ENCODE measurements around the gene SEL1L3.

SEL1L3 gene

DNA sequence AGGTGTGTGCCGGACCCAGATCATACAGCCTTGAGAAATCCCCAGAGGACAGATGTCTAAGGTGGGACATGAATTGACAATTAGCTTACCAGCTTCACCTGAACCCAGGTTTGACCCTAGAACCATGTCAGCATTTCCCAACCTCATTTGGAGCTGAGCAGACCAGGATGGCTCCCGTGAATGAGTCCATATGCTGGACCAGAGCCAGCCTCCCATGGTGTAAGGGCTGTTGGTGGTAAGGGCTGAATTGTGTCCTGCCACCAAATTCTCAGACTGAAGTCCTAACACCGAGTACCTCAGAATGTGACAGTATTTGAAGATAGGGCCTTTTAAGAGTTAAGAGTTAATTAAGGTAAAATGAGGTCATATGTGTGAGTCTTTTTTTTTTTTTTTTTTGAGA is 118.8 kb downstream of the SEL1L3 start:
- no peak for DNase-seq (ENCODE audit: low read depth)

DNA sequence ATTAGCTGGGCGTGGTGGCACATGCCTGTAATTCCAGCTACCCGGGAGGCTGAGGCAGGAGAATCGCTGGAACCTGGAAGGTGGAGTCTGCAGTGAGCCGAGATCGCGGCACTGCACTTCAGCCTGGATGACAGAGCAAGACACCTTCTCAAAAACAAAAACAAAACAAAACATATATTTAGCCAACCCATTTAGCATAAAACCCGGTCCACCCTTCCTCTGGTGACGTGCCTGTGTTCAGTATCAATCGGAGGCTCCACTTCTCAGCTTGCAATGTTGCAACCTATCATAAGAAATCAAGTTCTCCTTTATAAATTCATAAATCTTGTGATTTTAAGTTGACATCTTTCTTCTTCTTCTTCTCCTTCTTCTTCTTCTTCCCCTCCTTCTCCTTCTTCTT is 133.2 kb downstream of the SEL1L3 start:
- DNase-seq (ENCODE audit: low read depth), result no peak

- DNase-seq (ENCODE audit: low read depth), result no peak
Measured at GRCh38 chr4:25728886-25729285, 133.9 kb downstream of the SEL1L3 start.

GRCh38 chr4:25727711-25728493 is 134.9 kb downstream of the SEL1L3 start:
- DNase-seq (ENCODE audit: low read depth), result no peak

GRCh38 chr4:25725870-25726269 is 136.9 kb downstream of the SEL1L3 start:
- DNase-seq (ENCODE audit: low read depth), result no peak

GRCh38 chr4:25723409-25723808 is 139.4 kb downstream of the SEL1L3 start:
- DNase-seq (ENCODE audit: low read depth), result no peak

GRCh38 chr4:25722964-25723363 is 139.8 kb downstream of the SEL1L3 start:
- no peak for DNase-seq (ENCODE audit: low read depth)

DNA sequence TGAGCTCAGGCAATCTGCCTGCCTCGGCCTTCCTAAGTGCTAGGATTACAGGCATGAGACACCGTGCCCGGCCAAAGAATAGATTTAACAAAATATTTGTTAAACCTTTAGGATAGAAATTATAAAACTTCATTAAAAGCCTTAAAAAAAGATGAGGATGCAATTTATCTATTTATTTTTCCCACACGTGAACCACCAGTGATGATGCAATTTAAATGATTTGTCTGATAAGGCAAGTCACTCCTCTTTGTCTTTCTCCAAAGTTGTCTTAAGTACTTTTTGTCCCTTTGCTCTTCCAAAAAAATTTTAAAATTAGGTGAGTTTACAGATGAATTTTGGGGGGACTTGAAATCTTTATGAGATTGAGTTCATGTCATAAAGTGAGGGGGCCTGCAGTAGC is 149.0 kb downstream of the SEL1L3 start:
- DNase-seq (ENCODE audit: low read depth), result no peak

- no peak for DNase-seq (ENCODE audit: low read depth)
Measured at GRCh38 chr4:25712611-25713010, 150.2 kb downstream of the SEL1L3 start.

- DNase-seq (ENCODE audit: low read depth), result no peak
Measured at GRCh38 chr4:25710637-25711036, 152.2 kb downstream of the SEL1L3 start.

- no peak for DNase-seq (ENCODE audit: low read depth)
Measured at GRCh38 chr4:25704516-25704915, 158.3 kb downstream of the SEL1L3 start.

DNA sequence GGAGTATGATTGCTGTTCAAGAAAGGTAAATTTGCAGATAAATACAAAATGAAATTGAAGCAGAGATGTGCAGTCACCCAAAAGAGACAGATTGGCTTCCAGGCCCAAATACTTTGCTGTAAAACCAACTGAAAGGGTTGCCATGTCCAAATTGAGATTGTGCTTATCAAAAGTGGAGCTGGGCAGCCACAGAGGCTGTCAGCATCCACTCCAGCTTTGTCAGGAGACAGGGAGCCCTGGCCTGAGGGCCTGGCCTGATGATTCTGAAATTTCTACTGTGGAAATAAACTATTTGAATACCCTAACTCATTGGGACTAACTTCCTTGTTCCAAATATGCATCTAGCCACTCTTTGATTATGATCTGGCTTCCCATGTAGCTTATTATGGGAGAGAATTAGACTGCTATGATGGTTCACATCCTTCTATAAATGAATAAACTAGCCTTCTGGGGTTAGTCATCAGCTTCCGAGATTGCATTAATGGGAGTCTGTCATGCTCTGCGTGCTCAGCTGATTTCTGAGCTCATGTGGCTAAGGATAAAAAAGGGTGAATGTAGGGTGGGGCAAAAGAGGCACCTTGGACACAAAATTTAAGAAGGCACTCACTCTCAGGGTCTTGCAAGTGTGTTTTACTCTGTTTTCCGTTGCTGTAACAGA is 158.9 kb downstream of the SEL1L3 start:
- DNase-seq (ENCODE audit: low read depth), result peak; percentile 32

GRCh38 chr4:25702848-25703247 is 159.9 kb downstream of the SEL1L3 start:
- DNase-seq (ENCODE audit: low read depth), result peak; percentile 33

- no peak for DNase-seq (ENCODE audit: low read depth)
Measured at GRCh38 chr4:25700661-25701060, 162.1 kb downstream of the SEL1L3 start.

DNA sequence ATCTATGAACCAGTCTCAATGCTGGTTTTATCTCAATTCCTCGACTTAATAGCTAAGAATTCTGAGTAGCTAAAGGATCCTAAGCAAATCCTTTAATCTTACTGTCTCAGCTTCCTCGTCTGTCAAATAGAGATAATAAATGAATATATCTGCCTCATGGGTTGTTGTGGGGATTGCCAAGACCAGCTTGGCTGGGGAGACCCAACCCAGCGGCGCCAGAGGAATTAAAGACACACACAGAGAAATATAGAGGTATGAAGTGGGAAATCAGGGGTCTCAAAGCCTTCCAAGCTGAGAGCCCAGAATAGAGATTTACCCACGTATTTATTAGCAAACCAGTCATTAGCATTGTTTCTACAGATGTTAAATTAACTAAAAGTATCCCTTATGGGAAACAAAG is 165.3 kb downstream of the SEL1L3 start:
- no peak for DNase-seq (ENCODE audit: low read depth)
